Nephron (organoid): Measurements from ENCODE around the gene MYO1H.

Experiments
- H3K27ac Mint-ChIP-seq, 3 experiments: 2 replicates each; pipeline ENCODE4 v1.8.0; 2020; ENCODE audit warnings: mixed read lengths in 3 of 3, mild to moderate bottlenecking in 2 of 3, moderate library complexity in 1 of 3
- H3K27me3 Mint-ChIP-seq: 2 replicates; pipeline ENCODE4 v1.8.0; 2021; ENCODE audit warnings: low read depth, mild to moderate bottlenecking, moderate library complexity, mixed read lengths
- H3K36me3 Mint-ChIP-seq: 2 replicates; pipeline ENCODE4 v1.8.0; 2020; ENCODE audit warnings: low read depth, mixed read lengths
- H3K4me1 Mint-ChIP-seq: 2 replicates; pipeline ENCODE4 v1.8.0; 2020; ENCODE audit warnings: mixed read lengths
- H3K4me3 Mint-ChIP-seq, 3 experiments: 2 replicates each; pipeline ENCODE4 v1.8.0; 2020; ENCODE audit warnings: mild to moderate bottlenecking in 3 of 3, mixed read lengths in 3 of 3, moderate library complexity in 2 of 3
- H3K9me3 Mint-ChIP-seq: 2 replicates; pipeline ENCODE4 v1.8.0; 2020; ENCODE audit warnings: mixed read lengths
- TF ChIP-seq, protein P1 (sequence below), 3 experiments: fragments of 200-600 bp; sonication (generic); IDR thresholded peaks; one replicate each; pipeline ENCODE4 v1.5.0; 2021; ENCODE audit warnings: antibody characterized with exemption in 3 of 3; ENCODE audit not compliant: unreplicated experiment in 3 of 3

MYO1H gene

DNA sequence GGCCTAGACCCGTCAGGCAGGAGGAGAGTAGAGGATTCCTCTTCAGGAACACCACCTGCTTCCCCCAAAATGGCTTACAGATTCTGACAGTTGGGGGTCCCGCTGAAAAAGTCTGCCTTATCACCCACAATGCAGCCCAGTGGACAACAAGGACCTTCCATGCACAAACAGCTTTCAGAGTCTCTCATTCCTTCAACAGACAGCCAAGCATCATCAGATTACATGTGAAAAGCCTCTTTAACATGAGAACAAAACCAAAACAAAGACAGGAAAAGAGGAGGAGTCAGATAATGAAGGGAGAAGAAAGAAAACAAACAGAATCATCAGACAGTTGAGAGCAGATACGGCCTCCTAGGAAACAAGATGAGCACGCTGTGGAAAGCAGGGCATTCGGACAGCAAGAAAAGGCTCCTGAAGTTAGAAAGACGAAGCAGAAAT, 111.1 kb downstream of the MYO1H start:
- peak overlapping the region; percentile 24 to 55 (median 25) for H3K4me3 Mint-ChIP-seq
- no peaks in the 10 kb centered on the region for H3K9me3 Mint-ChIP-seq
- H3K27me3 Mint-ChIP-seq: no peaks in the 10 kb centered on the region
- H3K4me1 Mint-ChIP-seq: peaks cover 59% of the 10 kb centered on the region
- TF ChIP-seq, protein P1, sequence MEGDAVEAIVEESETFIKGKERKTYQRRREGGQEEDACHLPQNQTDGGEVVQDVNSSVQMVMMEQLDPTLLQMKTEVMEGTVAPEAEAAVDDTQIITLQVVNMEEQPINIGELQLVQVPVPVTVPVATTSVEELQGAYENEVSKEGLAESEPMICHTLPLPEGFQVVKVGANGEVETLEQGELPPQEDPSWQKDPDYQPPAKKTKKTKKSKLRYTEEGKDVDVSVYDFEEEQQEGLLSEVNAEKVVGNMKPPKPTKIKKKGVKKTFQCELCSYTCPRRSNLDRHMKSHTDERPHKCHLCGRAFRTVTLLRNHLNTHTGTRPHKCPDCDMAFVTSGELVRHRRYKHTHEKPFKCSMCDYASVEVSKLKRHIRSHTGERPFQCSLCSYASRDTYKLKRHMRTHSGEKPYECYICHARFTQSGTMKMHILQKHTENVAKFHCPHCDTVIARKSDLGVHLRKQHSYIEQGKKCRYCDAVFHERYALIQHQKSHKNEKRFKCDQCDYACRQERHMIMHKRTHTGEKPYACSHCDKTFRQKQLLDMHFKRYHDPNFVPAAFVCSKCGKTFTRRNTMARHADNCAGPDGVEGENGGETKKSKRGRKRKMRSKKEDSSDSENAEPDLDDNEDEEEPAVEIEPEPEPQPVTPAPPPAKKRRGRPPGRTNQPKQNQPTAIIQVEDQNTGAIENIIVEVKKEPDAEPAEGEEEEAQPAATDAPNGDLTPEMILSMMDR (IDR thresholded peaks at IDR 0.05; ENCODE audit: unreplicated experiment in 3 of 3): no peak
- peaks cover 50% of the 10 kb centered on the region for H3K36me3 Mint-ChIP-seq
- peak overlapping the region; percentile 93 to 98 (median 98) for H3K27ac Mint-ChIP-seq

- H3K36me3 Mint-ChIP-seq: peaks cover 46% of the 10 kb centered on the region
- TF ChIP-seq, protein P1 (IDR thresholded peaks at IDR 0.05; ENCODE audit: unreplicated experiment in 3 of 3): no peak
- peak overlapping the region; percentile 24 to 55 (median 25) for H3K4me3 Mint-ChIP-seq
- H3K4me1 Mint-ChIP-seq: peaks cover 64% of the 10 kb centered on the region
- H3K27me3 Mint-ChIP-seq: no peaks in the 10 kb centered on the region
- H3K27ac Mint-ChIP-seq: peak overlapping the region; percentile 93 to 98 (median 98)
- H3K9me3 Mint-ChIP-seq: no peaks in the 10 kb centered on the region
These were observed 111.5 kb downstream of the MYO1H start for GRCh38 chr12:109459247-109459646.

DNA sequence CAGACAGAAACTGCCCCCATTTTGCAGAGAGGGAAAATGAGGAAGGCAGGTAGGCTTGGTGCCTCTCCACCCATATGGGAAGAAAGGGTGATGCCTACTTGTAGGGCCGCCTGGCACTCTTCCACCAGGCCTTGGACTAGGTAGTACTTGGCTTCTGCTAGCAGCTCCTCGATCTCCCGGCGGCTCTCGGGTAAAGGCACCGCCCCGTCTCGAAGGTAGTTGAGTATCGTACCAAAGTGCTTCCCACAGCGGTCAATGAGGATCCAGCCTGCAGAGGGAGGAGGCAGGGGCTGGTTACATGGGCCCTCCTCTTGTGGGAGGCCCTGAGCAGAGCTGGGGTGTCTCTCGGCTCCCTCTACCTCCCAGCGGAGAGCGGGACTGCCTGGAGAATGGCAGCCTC, 112.8 kb downstream of the MYO1H start:
- H3K27me3 Mint-ChIP-seq: no peaks in the 10 kb centered on the region
- peaks cover 43% of the 10 kb centered on the region for H3K36me3 Mint-ChIP-seq

GRCh38 chr12:109461049-109461845, 113.5 kb downstream of the MYO1H start:
- Mint-ChIP-seq H3K4me3 (peak overlapping the region; percentile 34 to 70 (median 41)), H3K27me3 (no peaks in the 10 kb centered on the region), H3K27ac (peak overlapping the region; percentile 93 to 100 (median 99)), H3K4me1 (peaks cover 84% of the 10 kb centered on the region), H3K9me3 (no peaks in the 10 kb centered on the region), H3K36me3 (peaks cover 38% of the 10 kb centered on the region)
- TF ChIP-seq, protein P1 (IDR thresholded peaks at IDR 0.05; ENCODE audit: unreplicated experiment in 3 of 3): no peak

More for the DNA sequence above, 112.8 kb downstream of the MYO1H start:
- TF ChIP-seq, protein P1 (IDR thresholded peaks at IDR 0.05; ENCODE audit: unreplicated experiment in 3 of 3): no peak
- Mint-ChIP-seq H3K4me3 (no peak overlapping the region), H3K27ac (peak overlapping the region; percentile 93 to 99 (median 98)), H3K4me1 (peaks cover 77% of the 10 kb centered on the region), H3K9me3 (no peaks in the 10 kb centered on the region)

DNA sequence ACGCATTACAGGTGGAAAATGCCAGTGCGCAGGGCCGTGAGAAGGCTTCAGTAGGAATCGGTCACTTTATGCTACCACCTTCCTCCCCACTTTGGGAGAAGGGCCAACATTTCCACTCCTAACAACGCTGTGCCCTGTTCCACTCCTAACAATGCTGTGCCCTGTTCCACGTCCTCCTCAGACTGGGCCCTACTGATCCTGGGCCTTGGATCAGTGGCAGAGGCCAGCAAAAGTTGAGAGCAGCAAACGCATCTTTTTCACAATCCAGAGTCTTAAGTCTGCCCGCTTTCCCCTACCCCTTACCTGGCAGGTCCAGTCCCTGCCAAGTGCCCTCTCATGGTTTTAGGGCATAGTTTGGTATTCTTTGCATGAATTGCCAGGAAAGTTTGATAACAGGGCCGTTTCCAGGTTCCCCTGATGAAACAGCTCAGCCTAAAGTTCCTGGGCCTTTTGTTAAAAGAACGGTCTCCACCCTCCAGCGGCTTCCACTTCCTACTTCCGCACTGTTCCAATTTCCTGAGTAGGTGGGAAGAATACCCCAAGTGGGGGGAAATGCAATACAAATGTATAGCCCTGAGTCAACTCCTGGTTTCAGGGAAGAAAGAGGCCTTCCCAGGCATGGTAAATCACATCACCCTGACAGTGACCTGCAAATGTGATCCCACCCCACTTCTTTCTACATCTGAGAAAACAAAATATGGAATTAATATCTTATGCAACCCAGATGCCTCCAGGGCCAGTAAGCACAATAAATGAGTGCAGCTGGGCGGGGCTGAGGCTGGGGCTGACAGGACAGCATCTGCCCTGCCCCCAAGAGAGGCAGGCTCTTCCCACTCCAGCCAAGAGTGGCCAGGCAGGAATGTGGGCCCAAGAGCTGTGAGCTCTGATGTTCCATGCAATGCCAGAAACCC, 114.4 kb downstream of the MYO1H start:
- Mint-ChIP-seq H3K4me3 (peak overlapping the region; percentile 37 to 62 (median 51)), H3K36me3 (peaks cover 32% of the 10 kb centered on the region), H3K27me3 (no peaks in the 10 kb centered on the region), H3K9me3 (no peaks in the 10 kb centered on the region), H3K4me1 (peaks cover 91% of the 10 kb centered on the region), H3K27ac (peak overlapping the region; percentile 93 to 100 (median 99))
- TF ChIP-seq, protein P1 (IDR thresholded peaks at IDR 0.05; ENCODE audit: unreplicated experiment in 3 of 3): no peak
